Fibroblast of the aortic adventitia (primary cell): ENCODE data around the gene HTR1D. TPM values are rescaled to one million over a fixed set of nuclear protein-coding genes. Genes with fewer than 3 reads are reported as not detected.
"Not testable (repeated sequence)": the region's sequence is repeated elsewhere in the genome, so short reads cannot be mapped to it uniquely, and the experiment has no call there.

Experiments
- DNase-seq: peaks from one replicate; pipeline ENCODE4 v3.0.0-alpha.2; 2010; ENCODE audit warnings: low read depth
- H3K4me3 ChIP-seq: 2 replicates; pipeline ENCODE4 v1.5.1; 2011; ENCODE audit warnings: low read depth, mild to moderate bottlenecking, control low read depth, low read length, moderate library complexity
- total RNA-seq: library from RNA; depleted of rRNA; stranded (reverse); fragments of >200 nt; gene quantifications from 2 replicates; pipeline ENCODE4 v1.2.3, GENCODE V29; 2012; ENCODE audit warnings: low replicate concordance
- TF ChIP-seq, protein P1 (sequence below): IDR thresholded peaks from 2 replicates; pipeline ENCODE4 v1.5.1; 2011; ENCODE audit warnings: mild to moderate bottlenecking, low read length, control low read depth, inconsistent platforms; ENCODE audit not compliant: insufficient read depth

The HTR1D gene
- total RNA-seq, 1 donor = not detected

DNA sequence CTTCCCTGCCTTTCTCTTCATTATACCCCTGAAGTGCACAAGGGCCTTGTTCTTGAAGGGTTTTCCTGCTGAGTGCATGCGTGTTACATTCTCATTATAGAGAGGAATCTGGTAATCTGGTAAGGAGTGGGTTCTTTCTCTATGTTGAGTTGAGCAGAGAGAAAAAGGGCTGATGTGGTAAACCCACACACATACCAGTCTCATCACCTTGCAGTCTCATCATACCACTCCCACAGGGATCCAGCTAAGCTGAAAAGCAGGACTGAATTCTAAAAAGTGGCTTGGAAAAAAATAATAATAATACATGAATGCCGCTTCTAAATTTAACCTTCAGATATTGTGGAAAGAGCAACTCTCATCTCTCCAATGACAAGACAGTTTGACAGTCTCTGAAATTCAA lies 10.5 kb upstream of the HTR1D start:
- no peak overlapping the region for H3K4me3 ChIP-seq
- TF ChIP-seq, protein P1, sequence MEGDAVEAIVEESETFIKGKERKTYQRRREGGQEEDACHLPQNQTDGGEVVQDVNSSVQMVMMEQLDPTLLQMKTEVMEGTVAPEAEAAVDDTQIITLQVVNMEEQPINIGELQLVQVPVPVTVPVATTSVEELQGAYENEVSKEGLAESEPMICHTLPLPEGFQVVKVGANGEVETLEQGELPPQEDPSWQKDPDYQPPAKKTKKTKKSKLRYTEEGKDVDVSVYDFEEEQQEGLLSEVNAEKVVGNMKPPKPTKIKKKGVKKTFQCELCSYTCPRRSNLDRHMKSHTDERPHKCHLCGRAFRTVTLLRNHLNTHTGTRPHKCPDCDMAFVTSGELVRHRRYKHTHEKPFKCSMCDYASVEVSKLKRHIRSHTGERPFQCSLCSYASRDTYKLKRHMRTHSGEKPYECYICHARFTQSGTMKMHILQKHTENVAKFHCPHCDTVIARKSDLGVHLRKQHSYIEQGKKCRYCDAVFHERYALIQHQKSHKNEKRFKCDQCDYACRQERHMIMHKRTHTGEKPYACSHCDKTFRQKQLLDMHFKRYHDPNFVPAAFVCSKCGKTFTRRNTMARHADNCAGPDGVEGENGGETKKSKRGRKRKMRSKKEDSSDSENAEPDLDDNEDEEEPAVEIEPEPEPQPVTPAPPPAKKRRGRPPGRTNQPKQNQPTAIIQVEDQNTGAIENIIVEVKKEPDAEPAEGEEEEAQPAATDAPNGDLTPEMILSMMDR = no peak
- no peak for DNase-seq

DNA sequence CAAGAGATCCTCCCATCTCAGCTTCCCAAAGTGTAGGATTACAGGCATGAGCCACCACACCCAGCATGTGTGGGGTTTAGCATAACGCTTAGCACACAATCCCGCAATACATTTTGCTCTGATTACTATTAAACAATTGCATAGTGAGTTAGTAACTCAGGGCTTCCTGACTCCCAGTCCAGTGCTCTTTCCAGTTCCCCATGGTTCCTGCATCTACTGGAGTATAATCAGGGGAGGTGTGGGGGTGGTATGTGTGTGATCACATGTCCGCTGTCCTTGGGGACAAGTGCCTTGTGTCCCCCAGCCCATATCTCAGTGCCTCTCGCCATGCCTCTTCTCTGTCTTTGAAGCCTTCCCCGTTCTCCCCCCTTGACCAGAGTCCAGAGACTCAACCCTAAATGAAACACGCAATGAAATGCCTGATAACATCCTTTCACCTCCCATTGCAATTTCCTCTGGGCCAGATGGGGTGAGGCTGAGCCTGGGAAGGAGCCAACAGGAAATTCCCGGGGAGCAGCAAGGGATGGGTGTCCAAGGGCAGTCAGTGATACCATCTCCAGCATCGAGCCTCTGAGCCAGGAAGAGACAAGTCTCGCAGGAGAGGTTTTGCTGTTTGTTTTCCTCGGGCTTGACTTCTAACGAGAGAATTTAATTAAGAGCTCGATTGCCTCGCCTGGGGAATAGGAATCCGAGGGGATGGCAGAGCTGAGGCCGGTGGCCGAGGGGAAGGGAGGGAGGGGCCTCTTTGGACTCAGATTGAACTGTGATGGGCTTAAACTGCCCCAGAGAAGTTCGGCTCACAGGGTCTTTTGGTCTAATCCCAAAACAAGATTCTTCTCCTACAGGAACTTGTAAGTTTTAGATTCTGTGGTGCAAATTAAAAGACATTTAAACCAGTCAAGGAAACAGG lies 7.7 kb upstream of the HTR1D start:
- DNase-seq = peak; percentile 76
- TF ChIP-seq, protein P1 = no peak
- peak overlapping the region; percentile 19 for H3K4me3 ChIP-seq

DNA sequence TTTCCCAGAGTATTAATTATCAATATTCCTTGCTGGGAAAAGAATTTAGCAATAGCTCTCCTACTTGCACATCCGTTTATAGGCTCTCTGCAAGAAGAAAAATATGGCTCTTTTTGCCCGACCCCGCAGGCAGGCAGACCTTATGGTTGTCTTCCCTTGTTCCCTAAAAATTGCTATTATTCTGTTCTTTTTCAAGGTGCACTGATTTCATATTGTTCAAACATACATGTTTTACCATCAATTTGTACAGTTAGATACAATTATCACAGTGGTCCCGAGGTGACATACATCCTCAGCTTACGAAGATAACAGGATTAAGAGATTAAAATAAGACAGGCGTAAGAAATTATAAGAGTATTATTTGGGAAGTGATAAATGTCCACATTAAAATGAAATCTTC lies 6.7 kb upstream of the HTR1D start:
- DNase-seq, H3K4me3 ChIP-seq: not testable (repeated sequence)

DNA sequence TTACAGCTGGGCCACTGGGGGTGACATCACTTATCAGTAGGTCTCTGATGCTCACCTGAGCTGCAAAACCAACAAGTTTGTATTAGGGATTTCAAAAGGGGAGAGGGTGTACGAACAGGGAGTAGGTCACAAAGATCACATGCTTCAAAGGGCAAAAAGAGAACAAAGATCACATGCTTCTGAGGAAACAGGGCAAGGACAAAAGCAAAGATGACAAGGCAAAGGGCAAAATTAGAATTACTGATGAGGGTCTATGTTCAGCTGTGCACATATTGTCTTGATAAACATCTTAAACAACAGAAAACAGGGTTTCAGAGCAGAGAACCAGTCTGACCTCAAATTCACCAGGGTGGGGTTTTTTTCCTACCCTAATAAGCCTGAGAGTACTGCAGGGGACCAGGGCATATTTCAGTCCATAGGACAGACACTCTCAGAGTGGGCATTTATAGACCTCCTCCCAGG lies 6.2 kb upstream of the HTR1D start:
- DNase-seq, H3K4me3 ChIP-seq: not testable (repeated sequence)

DNA sequence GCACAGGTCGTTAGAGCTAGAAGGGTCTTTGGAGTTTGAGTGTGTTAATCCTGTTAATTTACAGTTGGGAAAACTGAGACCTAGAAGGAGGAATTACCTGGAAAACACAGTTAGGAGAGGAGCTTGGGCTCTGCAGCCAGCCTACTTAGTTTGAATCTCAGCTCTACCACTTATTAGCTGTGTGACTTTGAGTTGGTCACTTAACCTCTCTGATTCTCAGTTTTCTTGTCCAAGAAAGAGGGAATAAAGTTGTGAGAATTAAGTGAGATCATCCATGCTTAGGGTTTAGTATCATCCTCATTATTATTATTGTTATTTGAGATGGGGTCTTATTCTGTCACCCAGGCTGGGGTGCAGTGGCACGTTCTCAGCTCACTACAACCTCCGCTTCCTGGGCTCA lies 5.4 kb upstream of the HTR1D start:
- no peak overlapping the region for H3K4me3 ChIP-seq
- DNase-seq = no peak
- TF ChIP-seq, protein P1 = no peak

DNA sequence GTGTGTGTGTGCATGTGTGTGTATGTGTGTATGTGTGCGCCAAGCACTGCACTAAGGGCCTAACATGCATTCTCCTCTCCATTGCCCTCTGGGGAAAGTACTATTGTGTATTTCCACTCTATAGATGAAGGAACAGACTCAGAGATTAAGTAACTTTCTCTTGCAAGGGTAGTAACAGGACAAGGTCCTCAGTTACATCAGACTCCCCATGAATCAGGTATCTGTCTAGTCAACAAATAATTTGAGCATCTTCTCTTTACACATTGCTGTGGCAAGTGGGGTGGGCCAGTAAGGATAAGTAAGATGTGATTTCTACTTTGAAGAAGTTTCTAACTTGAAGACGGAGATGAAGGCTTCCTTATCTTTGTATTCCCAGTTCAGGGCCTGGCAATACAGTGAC lies 5.0 kb upstream of the HTR1D start:
- no peak for DNase-seq
- H3K4me3 ChIP-seq = no peak overlapping the region
- TF ChIP-seq, protein P1 = no peak

DNA sequence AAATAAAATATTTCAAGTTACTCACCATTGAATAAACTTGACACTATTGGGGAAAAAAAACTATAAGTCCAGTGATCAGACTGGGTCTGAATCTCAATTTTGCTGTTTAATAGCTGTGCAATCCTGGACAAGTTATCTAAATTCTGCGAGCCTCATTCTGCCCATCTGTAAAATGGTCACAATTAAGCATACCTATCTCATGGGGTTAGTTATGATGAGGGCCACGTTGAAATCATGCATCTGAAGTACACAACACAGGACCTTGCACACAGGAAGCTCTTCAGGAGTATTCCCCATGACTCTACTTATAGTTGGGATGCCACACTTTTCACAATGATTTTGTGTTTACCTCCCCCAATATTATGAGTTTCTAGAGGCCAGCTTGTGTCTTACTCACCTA lies 3.8 kb upstream of the HTR1D start:
- no peak for DNase-seq
- TF ChIP-seq, protein P1 = no peak
- no peak overlapping the region for H3K4me3 ChIP-seq
